Smooth muscle cell (in vitro differentiated cells): ENCODE results near the gene PIGW. TPM values are rescaled to one million over a fixed set of nuclear protein-coding genes. Genes with fewer than 3 reads are reported as not detected.

ENCODE experiments used
- DNase-seq: peaks from one replicate; lab custom pipeline; 2025; ENCODE audit not compliant: unreplicated experiment; lab: John Stamatoyannopoulos, UW
- H2AFZ ChIP-seq: fragments of 200-600 bp; sonication (generic); 2 replicates; pipeline ENCODE4 v1.6.0; 2016; ENCODE audit warnings: antibody characterized with exemption, low read depth, mild to moderate bottlenecking
- H3F3A ChIP-seq: fragments of 200-600 bp; sonication (generic); 2 replicates; pipeline ENCODE4 v1.6.0; 2017; ENCODE audit warnings: antibody characterized with exemption, low read depth
- H3K27ac ChIP-seq: fragments of 200-600 bp; sonication (generic); 2 replicates; pipeline ENCODE4 v1.5.1; 2016; ENCODE audit warnings: low read depth, mild to moderate bottlenecking
- H3K27me3 ChIP-seq: fragments of 200-600 bp; sonication (generic); 2 replicates; pipeline ENCODE4 v1.6.1; 2016; ENCODE audit warnings: low read depth, mild to moderate bottlenecking
- H3K36me3 ChIP-seq: fragments of 200-600 bp; sonication (generic); 2 replicates; pipeline ENCODE4 v1.5.1; 2016; ENCODE audit warnings: low read depth
- H3K4me1 ChIP-seq: fragments of 200-600 bp; sonication (generic); 2 replicates; pipeline ENCODE4 v1.5.1; 2016; ENCODE audit warnings: low read depth
- H3K4me2 ChIP-seq: fragments of 200-600 bp; sonication (generic); 2 replicates; pipeline ENCODE4 v1.6.0; 2016; ENCODE audit warnings: mild to moderate bottlenecking
- H3K4me3 ChIP-seq: fragments of 200-600 bp; sonication (generic); 2 replicates; pipeline ENCODE4 v1.5.1; 2016; ENCODE audit warnings: mild to moderate bottlenecking
- H3K79me2 ChIP-seq: fragments of 200-600 bp; sonication (generic); 2 replicates; pipeline ENCODE4 v1.6.0; 2016; ENCODE audit warnings: low read depth, mild to moderate bottlenecking
- H3K9ac ChIP-seq: fragments of 200-600 bp; sonication (generic); 2 replicates; pipeline ENCODE4 v1.6.0; 2016; ENCODE audit warnings: low read depth
- H3K9me3 ChIP-seq: fragments of 200-600 bp; sonication (generic); replicated peaks from 2 replicates; pipeline ENCODE4 v1.5.1; 2016; ENCODE audit warnings: low read depth
- H4K20me1 ChIP-seq: fragments of 200-600 bp; sonication (generic); 2 replicates; pipeline ENCODE4 v1.6.0; 2016; ENCODE audit warnings: low read depth
- CTCF ChIP-seq: fragments of 200-600 bp; sonication (generic); IDR thresholded peaks from 2 replicates; pipeline ENCODE4 v1.5.1; 2017; ENCODE audit warnings: borderline replicate concordance, mild to moderate bottlenecking, antibody characterized with exemption; ENCODE audit not compliant: insufficient read depth, poor library complexity, severe bottlenecking
- WGBS: methylation state at CpG from one replicate; pipeline ENCODE4 v1.1.7; 2016; ENCODE audit warnings: low lambda C conversion rate; 5-methylcytosine and 5-hydroxymethylcytosine counted together
- polyA plus RNA-seq: library from polyadenylated mRNA; unstranded; fragments of >200 nt; fragmentation: Nextera tagmentation; extraction: Ambion mirVana; gene quantifications from 2 replicates; pipeline ENCODE4 v1.2.1, GENCODE V29; 2016
- total RNA-seq: library from RNA; depleted of rRNA; stranded (reverse); fragments of >200 nt; gene quantifications from 2 replicates; pipeline ENCODE4 v1.2.3, GENCODE V29; 2014

Gene PIGW
- total and polyA plus RNA-seq, 2 experiments from 2014 or later, result 2.3 to 4.5 TPM

- Histone ChIP-seq H3K9me3 (no peaks in the 10 kb centered on the region), H3K9ac (no peak overlapping the region), H3K79me2 (peaks cover 72% of the 10 kb centered on the region), H3K27me3 (no peaks in the 10 kb centered on the region), H3F3A (no peaks in the 10 kb centered on the region), H3K36me3 (peaks cover 15% of the 10 kb centered on the region), H2AFZ (no peak overlapping the region), H3K4me3 (no peak overlapping the region), H4K20me1 (peaks cover 88% of the 10 kb centered on the region), H3K27ac (no peak overlapping the region), H3K4me2 (no peak overlapping the region), H3K4me1 (no peaks in the 10 kb centered on the region)
- no peak for TF ChIP-seq CTCF
- 95% methylated on average over 12 of the region's 12 CpGs for WGBS
- no peak for DNase-seq
These were observed 40.2 kb downstream of the PIGW start for GRCh38 chr17:36575028-36575427.

- H3F3A ChIP-seq, result no peaks in the 10 kb centered on the region
- no peak overlapping the region for H3K4me2 ChIP-seq
- TF ChIP-seq CTCF, result no peak
- H3K36me3 ChIP-seq, result peaks cover 21% of the 10 kb centered on the region
- DNase-seq, result no peak
- H3K9me3 ChIP-seq, result no peaks in the 10 kb centered on the region
- peaks cover 82% of the 10 kb centered on the region for H4K20me1 ChIP-seq
- peaks cover 54% of the 10 kb centered on the region for H3K79me2 ChIP-seq
- 98% methylated on average over 2 of the region's 2 CpGs for WGBS
- H3K9ac ChIP-seq, result no peak overlapping the region
- H3K4me3 ChIP-seq, result no peak overlapping the region
- H3K27me3 ChIP-seq, result no peaks in the 10 kb centered on the region
- H3K27ac ChIP-seq, result no peak overlapping the region
- no peaks in the 10 kb centered on the region for H3K4me1 ChIP-seq
- H2AFZ ChIP-seq, result no peak overlapping the region
These were observed 42.0 kb downstream of the PIGW start for GRCh38 chr17:36576793-36577192.

GRCh38 chr17:36578671-36579070, 43.9 kb downstream of the PIGW start:
- DNase-seq, result no peak
- Histone ChIP-seq H3K27me3 (no peaks in the 10 kb centered on the region), H3K79me2 (peaks cover 35% of the 10 kb centered on the region), H2AFZ (no peak overlapping the region), H3F3A (no peaks in the 10 kb centered on the region), H3K9me3 (no peaks in the 10 kb centered on the region), H3K9ac (no peak overlapping the region), H3K4me3 (no peak overlapping the region), H3K27ac (no peak overlapping the region), H3K36me3 (peaks cover 24% of the 10 kb centered on the region), H4K20me1 (peaks cover 81% of the 10 kb centered on the region), H3K4me1 (no peaks in the 10 kb centered on the region), H3K4me2 (no peak overlapping the region)
- 97% methylated on average over 2 of the region's 2 CpGs for WGBS
- TF ChIP-seq CTCF, result no peak

GRCh38 chr17:36583787-36584186, 49.0 kb downstream of the PIGW start:
- no peak for DNase-seq
- Histone ChIP-seq H3K27ac (no peak overlapping the region), H3K9me3 (no peaks in the 10 kb centered on the region), H3K4me2 (no peak overlapping the region), H3K9ac (no peak overlapping the region), H3K4me3 (no peak overlapping the region), H3F3A (peaks cover 14% of the 10 kb centered on the region), H3K79me2 (peaks cover 14% of the 10 kb centered on the region), H2AFZ (no peak overlapping the region), H3K4me1 (no peaks in the 10 kb centered on the region), H3K27me3 (no peaks in the 10 kb centered on the region), H3K36me3 (peaks cover 33% of the 10 kb centered on the region), H4K20me1 (peaks cover 85% of the 10 kb centered on the region)
- no peak for TF ChIP-seq CTCF
- WGBS, result 100% methylated on average over 1 of the region's 1 CpG
